HUDEP-2 (cell line): ENCODE results near the gene LBHD1.
A peak's percentile ranks its signal among the peaks of the same experiment; 100 is the strongest.
"Not testable (repeated sequence)": the region's sequence is repeated elsewhere in the genome, so short reads cannot be mapped to it uniquely, and the experiment has no call there.

Source experiments
- DNase-seq, 76 experiments: peaks; one replicate each; lab custom pipeline; 2025; ENCODE audit not compliant: unreplicated experiment in 76 of 76; lab: John Stamatoyannopoulos, UW

Gene LBHD1

DNA sequence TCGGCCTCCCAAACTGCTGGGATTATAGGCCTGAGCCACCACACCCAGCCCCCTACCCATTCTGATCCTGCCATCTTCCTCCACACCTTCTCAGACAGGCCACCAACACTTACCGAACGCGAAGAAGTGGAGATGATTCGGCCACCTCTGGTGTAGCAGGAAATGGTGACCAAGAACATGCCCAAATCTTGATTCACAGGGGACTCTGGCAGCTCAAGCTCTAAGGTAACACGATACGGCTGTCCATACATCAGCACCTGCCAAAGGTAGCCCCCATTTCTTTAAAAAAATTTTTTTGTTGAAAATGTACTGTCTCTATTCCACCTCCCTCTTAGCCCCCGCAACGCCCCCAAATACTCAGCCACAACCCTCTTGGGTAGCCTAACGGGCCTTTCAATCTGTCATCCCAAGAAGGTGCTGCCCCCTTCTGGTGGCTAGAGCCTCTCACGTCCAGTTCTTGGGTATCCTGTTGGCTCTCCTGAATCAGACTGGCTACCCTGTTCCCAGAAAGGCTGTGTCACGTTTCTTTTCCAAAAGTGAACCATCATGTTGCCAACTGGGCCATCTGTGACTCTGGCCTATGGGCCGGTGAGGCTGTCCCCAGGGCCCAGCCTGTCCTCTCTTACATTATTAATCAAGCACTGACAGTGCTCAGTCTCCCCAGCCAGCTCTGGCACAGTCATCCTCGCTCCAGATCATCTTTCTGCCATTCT, 22.5 kb upstream of the LBHD1 start:
- DNase-seq: peak in 69 of 76 experiments; percentile 9 to 77 (median 62)

DNA sequence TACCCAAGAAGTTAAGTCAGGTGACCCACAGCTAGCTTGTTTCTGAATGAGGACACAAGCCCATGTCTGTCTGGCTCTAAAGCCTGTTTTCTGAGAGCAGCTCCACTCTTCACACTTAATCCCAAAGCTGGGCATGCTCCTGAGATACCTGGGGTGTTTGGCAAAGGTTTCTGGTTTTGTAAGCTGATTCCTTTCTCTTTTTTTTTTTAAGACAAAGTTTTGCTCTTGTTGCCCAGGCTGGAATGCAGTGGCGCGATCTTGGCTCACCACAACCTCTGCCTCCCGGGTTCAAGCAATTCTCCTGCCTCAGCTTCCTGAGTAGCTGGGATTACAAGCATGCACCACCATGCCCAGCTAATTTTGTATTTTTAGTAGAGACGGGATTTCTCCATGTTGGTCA, 21.6 kb upstream of the LBHD1 start:
- not testable (repeated sequence) for DNase-seq

- no peak for DNase-seq
Observed at GRCh38 chr11:62689421-62690183, 17.5 kb upstream of the LBHD1 start, which contains the start of gene LRRN4CL. LRRN4CL (minus strand) TSS chr11:62689530; CDS start chr11:62688508, 1,022 bp downstream.

- no peak for DNase-seq
Observed at GRCh38 chr11:62688491-62688890, 16.4 kb upstream of the LBHD1 start.

- DNase-seq: no peak
Observed at GRCh38 chr11:62687508-62688396, 15.7 kb upstream of the LBHD1 start.

GRCh38 chr11:62682518-62682917, 10.5 kb upstream of the LBHD1 start:
- no peak for DNase-seq

DNA sequence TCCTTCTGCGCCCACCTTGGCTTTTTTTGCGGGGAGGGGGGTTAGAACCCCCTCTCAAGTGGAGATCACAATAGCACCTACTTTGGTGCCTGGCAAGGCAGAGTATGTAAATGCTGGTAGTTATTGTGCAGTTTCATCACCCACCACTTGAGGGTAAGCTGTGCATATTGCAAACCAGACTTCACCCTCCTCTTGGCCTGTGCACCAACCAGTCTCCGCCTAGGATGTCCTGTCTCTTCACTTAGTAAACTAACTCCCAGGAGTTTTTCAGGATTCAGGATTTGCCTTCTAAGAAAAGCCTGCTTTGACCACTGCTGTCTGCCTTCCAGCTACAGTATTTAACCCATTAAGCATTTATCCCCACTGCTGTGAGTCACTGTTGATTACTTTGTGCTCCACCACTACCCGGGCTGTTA, 8.8 kb upstream of the LBHD1 start:
- DNase-seq: peak in 61 of 76 experiments; percentile 9 to 78 (median 41)

DNA sequence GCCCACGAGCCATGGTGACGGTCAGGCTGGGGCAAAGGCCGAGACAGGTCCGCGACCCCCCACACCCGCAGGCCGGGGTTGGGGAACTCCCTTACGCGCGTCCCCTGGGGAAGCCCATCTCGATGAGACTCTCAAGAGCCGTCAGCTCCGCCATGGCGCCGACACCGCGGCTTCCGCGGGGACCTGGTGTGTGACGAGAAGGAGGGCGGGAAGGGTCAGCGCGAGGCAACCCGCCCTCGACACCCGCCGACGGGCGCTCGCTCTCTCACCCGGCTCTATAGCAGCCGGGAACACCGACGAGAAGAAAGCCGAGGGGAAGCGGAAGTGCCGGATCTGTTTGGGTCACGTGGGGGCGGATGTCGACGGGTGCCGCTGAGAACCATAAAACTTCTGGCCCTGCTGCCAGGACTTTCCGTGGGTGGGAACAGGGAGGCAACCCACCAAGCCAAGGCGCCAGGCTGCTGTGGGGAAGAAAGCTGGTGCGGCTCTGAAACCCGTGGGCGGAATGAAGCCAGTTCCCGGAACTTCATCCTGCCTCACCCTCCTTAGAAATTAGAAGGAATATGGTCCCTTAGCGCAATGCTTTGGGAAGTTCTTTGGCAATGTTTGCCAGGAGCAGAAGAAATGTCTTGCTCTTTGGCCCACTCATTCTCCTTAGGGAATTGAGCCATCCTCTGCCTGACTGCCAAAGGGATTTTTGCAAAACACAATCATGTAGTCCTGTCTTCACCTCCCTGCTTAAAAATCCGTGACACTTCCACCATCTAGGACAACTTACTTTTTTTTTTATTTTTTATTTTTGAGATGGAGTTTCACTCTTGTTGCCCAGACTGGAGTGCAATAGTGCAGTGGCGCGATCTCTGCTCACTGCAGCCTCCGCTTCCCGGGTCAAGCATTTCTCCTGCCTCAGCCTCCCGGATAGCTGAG, 7.0 kb upstream of the LBHD1 start, which contains the start of gene UBXN1:
UBXN1 (minus strand) TSS at position 304 of the 927 bp plus-strand sequence; CDS start at position 154, 150 bp downstream.
- DNase-seq: peak in 72 of 76 experiments; percentile 23 to 90 (median 76)

GRCh38 chr11:62678433-62678769, 6.3 kb upstream of the LBHD1 start:
- DNase-seq: no peak

DNA sequence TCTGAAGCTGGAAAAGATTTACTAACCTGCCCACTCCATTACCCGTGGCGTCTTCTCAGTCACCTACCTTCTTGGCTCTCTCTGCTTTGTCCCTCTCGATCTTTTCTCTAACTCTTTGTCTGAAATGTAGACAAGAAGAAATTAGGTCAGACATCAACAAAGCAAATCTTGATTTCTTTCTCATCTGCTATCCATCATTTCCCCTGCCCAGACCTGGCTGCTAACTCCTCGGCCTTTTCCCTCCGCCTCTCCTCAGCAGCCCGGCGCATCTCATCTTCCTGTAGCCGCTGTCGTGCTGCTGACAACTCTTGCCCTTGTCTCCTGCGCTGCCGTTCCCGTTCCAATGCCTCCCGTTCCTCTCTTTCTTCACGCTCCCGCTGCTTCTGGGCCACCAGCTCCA, 5.6 kb upstream of the LBHD1 start:
- DNase-seq: no peak

- DNase-seq: no peak
Observed at GRCh38 chr11:62677156-62677555, 5.1 kb upstream of the LBHD1 start.

GRCh38 chr11:62676698-62677097, 4.6 kb upstream of the LBHD1 start:
- DNase-seq: no peak

GRCh38 chr11:62675415-62675814, 3.3 kb upstream of the LBHD1 start:
- not testable (repeated sequence) for DNase-seq

- DNase-seq: no peak
Observed at GRCh38 chr11:62673196-62673525, 1.1 kb upstream of the LBHD1 start.

GRCh38 chr11:62671236-62671607, 845 bp downstream of the LBHD1 start:
- peak in 3 of 76 experiments; percentile 29 to 82 (median 48) for DNase-seq

DNA sequence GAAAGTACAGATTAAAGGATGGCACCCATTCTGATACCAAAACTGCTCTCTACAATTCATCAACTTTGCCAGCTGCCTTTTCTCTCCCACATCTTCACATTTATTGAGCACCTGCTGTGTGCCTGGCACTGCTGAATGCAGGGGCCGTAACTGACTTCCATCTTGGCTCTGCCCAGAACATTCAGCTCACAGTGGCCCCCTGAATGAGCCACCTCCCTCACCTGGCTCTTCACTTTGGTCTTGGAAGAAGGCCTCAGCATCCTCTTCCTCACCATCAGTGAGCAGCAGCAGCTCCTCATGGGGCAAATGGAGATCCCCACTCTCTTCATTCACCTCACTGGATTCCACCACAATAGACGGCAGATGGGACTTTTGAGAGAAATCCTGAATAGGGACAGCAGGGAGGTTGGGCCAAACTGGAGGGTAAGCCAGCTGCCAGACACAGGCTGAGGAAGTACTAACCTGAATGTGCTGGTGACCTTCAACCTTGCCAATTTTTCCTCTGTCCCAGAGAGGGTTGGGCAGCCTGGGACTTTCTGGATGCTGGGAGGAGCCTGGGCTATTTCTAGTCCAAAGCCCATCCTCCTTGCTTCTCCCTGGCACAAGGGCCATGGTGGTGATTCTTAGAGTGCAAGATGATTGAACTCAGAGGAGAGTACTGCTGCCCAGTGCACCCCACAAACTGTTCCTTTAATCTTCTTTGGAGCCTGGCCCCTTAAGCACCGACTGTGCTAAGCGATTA, 2.5 kb downstream of the LBHD1 start:
- DNase-seq: peak in 2 of 76 experiments; percentile 23 to 33

DNA sequence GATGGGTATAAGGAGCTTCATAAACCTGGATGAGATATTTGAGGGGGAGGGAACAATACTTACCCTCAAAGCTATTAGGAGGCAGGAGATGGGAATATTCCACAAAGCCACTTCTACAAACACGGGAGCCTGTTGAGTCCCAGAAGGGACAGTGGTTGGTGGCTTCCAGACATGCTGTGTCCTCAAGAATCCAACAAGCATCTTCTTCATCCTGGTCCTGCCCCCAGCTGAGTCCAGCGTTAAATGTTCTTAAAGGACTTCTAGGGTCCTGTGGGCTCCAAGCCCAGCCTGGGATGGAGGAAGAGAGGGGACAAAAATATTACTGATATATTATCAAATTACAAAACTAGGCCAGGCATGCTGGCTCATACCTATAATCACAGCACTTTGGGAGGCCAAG, 4.6 kb downstream of the LBHD1 start:
- no peak for DNase-seq

- DNase-seq: peak in 2 of 76 experiments; percentile 26 to 44
Observed at GRCh38 chr11:62666259-62666926, 5.7 kb downstream of the LBHD1 start.
